Upper lobe of right lung (tissue), 1 donor: Measurements from ENCODE around the gene CHCHD6. TPM values are rescaled to one million over a fixed set of nuclear protein-coding genes. Genes with fewer than 3 reads are reported as not detected.
A peak's percentile ranks its signal among the peaks of the same experiment; 100 is the strongest.

ENCODE experiments used
- ATAC-seq: fragments of 200-7000 bp; cut with Tn5 transposase; one replicate; pipeline ENCODE4 v1.9.1; 2020; ENCODE audit warnings: mild to moderate bottlenecking, moderate library complexity
- DNase-seq: peaks from one replicate; pipeline ENCODE4 v3.0.0-alpha.2; 2020
- H3K27ac ChIP-seq: fragments of 200-600 bp; one replicate; pipeline ENCODE4 v1.8.0; 2022
- H3K27me3 ChIP-seq: fragments of 200-600 bp; one replicate; pipeline ENCODE4 v1.8.0; 2022; ENCODE audit warnings: mild to moderate bottlenecking
- H3K36me3 ChIP-seq: fragments of 200-600 bp; one replicate; pipeline ENCODE4 v1.8.0; 2022
- H3K4me1 ChIP-seq: fragments of 200-600 bp; one replicate; pipeline ENCODE4 v1.8.0; 2022
- H3K4me3 ChIP-seq: fragments of 200-600 bp; one replicate; pipeline ENCODE4 v1.8.0; 2022; ENCODE audit warnings: mild to moderate bottlenecking
- H3K9me3 ChIP-seq: fragments of 200-600 bp; one replicate; pipeline ENCODE4 v1.8.0; 2022
- intact Hi-C: fragments of 100-400 bp; cut with DNase I; formaldehyde crosslinking; loops from one replicate; pipeline ENCODE4 v1.11.0; 2022
- total RNA-seq: library from RNA; stranded (reverse); fragmentation: NEBNext Ultra II Directional; extraction: Animal tissue kit (Norgen Biotek cat#: 25700); gene quantifications from one replicate; pipeline ENCODE4 v1.2.1, GENCODE V29; 2021
- TF ChIP-seq, protein P1 (sequence below): fragments of 200-600 bp; IDR thresholded peaks from one replicate; pipeline ENCODE4 v1.8.0; 2022; ENCODE audit warnings: antibody characterized with exemption
- donor health status: DM: no; HTN: yes; CAD: no; lungs with severe emphysema.

The CHCHD6 gene
- total RNA-seq, 1 donor from 2014 or later: 17.1 TPM

DNA sequence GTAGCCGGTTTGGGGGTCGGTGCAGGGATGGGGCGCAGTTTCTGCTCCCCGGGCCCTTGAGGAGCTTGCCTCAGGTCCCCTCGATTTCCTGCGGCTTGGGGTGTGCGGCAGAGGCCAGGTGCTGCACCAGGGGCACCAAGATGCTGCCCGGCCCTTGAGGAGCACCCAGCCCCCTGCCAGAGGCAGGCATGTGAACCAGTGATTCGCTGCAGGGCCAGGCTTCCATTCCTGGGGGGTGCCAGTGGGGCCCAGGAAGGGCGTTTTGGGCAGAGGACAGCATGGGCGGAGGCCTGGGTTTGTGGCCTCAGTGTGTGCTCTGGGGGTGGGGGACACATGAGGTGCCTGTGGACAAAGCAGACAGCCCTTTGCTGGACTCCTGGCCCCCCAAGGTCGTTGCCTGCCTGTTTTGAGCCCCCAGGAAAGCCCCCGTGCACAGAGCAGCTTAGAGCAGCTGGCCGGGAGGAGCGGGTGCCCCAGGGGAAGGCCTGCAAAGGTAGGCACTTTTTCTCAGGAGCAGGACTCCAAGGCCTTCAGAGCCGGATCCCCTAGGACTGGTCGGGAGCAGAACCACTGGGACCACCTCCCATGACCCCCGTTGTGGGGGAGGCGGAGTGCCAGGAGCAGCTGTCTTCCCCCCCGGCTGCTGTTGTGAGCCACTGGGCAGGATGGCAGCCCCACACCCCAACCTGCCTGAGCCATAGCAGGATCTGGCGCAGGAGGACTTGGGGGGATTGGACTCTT, 280.5 kb downstream of the CHCHD6 start:
- no peaks in the 10 kb centered on the region for H3K9me3 ChIP-seq
- no peak overlapping the region for H3K27ac ChIP-seq
- TF ChIP-seq, protein P1, sequence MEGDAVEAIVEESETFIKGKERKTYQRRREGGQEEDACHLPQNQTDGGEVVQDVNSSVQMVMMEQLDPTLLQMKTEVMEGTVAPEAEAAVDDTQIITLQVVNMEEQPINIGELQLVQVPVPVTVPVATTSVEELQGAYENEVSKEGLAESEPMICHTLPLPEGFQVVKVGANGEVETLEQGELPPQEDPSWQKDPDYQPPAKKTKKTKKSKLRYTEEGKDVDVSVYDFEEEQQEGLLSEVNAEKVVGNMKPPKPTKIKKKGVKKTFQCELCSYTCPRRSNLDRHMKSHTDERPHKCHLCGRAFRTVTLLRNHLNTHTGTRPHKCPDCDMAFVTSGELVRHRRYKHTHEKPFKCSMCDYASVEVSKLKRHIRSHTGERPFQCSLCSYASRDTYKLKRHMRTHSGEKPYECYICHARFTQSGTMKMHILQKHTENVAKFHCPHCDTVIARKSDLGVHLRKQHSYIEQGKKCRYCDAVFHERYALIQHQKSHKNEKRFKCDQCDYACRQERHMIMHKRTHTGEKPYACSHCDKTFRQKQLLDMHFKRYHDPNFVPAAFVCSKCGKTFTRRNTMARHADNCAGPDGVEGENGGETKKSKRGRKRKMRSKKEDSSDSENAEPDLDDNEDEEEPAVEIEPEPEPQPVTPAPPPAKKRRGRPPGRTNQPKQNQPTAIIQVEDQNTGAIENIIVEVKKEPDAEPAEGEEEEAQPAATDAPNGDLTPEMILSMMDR: no peak
- ATAC-seq: no peak
- DNase-seq: no peak
- H3K27me3 ChIP-seq: no peaks in the 10 kb centered on the region
- H3K36me3 ChIP-seq: peaks cover 9% of the 10 kb centered on the region
- peak overlapping the region; percentile 77 for H3K4me3 ChIP-seq
- peaks cover 7% of the 10 kb centered on the region for H3K4me1 ChIP-seq
- intact Hi-C loops: loop anchor here (10.0 kb wide), 1 partner anchor 230 kb away; no protein-coding TSS in a partner anchor

DNA sequence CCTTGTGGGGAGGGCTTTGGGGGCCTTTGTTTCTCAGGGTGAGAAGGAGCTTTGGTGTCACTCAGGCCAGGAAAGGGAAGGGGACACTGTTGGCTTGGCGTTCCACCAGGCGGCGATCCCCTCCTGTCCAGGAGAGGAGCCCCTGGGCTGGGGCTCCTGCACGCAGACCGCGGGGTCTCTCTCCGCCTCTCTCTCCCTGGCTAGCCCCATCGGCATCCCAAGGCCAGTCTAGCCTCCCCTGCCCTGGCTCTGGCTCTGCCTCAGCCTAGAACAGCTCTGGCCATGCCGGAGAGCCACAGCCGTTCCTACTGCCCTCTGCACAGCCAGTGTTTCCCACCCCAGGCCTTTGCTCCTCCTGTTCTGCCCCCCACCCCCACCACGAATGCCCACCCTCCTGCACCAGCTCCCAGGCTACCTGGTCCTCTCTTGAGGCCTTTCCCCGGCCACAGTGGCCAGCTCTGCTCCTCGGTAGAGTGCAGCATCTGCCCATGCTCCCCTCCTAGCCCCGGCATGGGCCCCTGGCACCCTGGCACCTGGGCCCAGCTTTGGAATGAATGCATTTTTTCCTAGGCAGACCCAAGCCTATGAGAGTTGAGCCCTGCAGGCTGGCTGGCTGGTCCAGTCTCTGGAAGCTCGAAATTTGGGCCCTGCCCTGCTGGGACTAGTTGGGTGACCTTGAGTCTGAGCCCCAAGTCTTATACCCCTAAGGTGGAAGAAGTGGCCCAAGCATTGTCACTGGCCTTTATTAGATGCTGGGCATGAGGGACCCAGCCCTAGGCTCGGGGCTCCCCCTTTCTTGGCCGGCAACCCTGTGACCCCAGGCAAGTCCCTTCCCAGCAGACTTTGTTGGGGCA, 281.3 kb downstream of the CHCHD6 start:
- TF ChIP-seq, protein P1: no peak
- DNase-seq (no peak), ATAC-seq (no peak)
- Histone ChIP-seq H3K9me3 (no peaks in the 10 kb centered on the region), H3K27ac (no peak overlapping the region), H3K27me3 (no peaks in the 10 kb centered on the region), H3K4me3 (no peak overlapping the region), H3K36me3 (peaks cover 16% of the 10 kb centered on the region), H3K4me1 (peaks cover 7% of the 10 kb centered on the region)
- intact Hi-C loops: loop anchor here (10.0 kb wide), 1 partner anchor 231 kb away; no protein-coding TSS in a partner anchor

DNA sequence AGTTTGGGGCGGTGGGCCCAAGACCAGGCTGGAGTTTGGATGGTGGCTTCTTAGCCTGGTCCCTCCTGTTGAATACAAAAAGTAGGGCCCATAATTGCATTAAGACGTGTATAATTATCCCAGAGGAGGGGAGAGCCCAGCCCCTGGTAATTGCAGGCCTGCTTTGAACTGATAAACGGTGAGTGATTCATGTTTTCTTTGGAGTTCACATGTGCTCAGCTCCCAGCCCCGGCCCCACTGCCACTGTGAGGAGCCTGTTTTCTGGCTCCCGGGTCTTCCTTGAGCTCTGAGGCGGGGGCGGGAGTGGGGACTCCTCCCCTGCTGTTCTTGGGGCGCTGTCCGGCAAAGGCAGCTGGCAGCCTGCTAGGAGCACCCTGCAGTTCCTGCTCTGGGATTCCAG, 282.0 kb downstream of the CHCHD6 start:
- no peak overlapping the region for H3K27ac ChIP-seq
- no peaks in the 10 kb centered on the region for H3K9me3 ChIP-seq
- TF ChIP-seq, protein P1: no peak
- H3K36me3 ChIP-seq: peaks cover 16% of the 10 kb centered on the region
- H3K27me3 ChIP-seq: no peaks in the 10 kb centered on the region
- ATAC-seq (no peak), DNase-seq (no peak)
- peaks cover 7% of the 10 kb centered on the region for H3K4me1 ChIP-seq
- no peak overlapping the region for H3K4me3 ChIP-seq
- intact Hi-C loops: loop anchor here (10.0 kb wide), 1 partner anchor 231 kb away; no protein-coding TSS in a partner anchor

DNA sequence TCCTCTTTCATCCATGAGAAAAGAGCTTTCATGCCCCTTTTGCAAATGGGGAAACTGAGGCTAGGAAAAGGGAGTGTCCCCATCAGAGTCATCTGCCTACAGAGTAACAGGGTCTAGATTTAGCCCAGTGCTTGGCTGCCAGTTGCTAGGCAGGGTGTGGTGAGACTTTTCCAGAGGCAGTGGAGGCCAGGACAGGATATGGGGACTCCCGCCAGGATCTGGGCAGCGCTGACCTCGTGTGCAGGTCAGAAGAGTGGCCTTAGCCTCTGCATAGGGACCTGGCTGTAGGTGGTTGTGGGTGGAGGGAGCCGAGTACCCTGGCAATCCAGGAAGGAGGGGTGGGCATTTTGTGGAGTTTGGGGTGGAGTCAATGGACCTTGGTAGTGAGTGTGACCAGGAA, 283.1 kb downstream of the CHCHD6 start:
- intact Hi-C loops: loop anchor here (10.0 kb wide), 1 partner anchor 232 kb away; no protein-coding TSS in a partner anchor
- H3K4me3 ChIP-seq: no peak overlapping the region
- peaks cover 16% of the 10 kb centered on the region for H3K36me3 ChIP-seq
- no peak for ATAC-seq
- H3K4me1 ChIP-seq: peaks cover 2% of the 10 kb centered on the region
- DNase-seq: no peak
- TF ChIP-seq, protein P1: no peak
- no peaks in the 10 kb centered on the region for H3K27me3 ChIP-seq
- H3K27ac ChIP-seq: no peak overlapping the region
- no peaks in the 10 kb centered on the region for H3K9me3 ChIP-seq

DNA sequence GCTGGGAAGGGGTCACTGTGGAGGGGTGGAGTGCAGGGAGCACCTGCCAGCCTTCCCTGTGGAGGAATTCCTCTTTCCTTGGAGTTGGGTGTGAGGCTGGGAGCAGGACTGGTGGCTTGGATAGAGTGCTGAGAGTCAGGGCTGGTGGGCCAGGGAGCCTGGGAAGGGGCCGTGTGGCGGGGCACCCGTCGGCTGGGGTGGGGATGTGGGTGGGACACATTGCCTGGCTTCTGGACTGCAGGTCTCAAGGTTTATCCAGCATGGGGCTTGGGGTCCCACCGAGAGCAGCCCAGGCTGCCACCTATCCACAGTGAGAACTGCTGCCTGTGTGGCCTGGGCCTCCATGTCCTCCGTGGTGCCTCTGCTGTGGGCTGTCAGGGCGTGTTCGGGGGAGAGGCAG, 283.6 kb downstream of the CHCHD6 start:
- peaks cover 16% of the 10 kb centered on the region for H3K36me3 ChIP-seq
- no peaks in the 10 kb centered on the region for H3K4me1 ChIP-seq
- H3K4me3 ChIP-seq: no peak overlapping the region
- TF ChIP-seq, protein P1: no peak
- intact Hi-C loops: loop anchor here (10.0 kb wide), 1 partner anchor 233 kb away; no protein-coding TSS in a partner anchor
- no peaks in the 10 kb centered on the region for H3K27me3 ChIP-seq
- ATAC-seq: no peak
- no peak for DNase-seq
- H3K9me3 ChIP-seq: no peaks in the 10 kb centered on the region
- no peak overlapping the region for H3K27ac ChIP-seq
